Activated CD4-positive, alpha-beta T cell treated with anti-CD3 and anti-CD28 coated beads for 36 hours (primary cell): Measurements from ENCODE around the gene UMAD1. TPM values are rescaled to one million over a fixed set of nuclear protein-coding genes. Genes with fewer than 3 reads are reported as not detected.
A peak's percentile ranks its signal among the peaks of the same experiment; 100 is the strongest.

Source experiments
- ATAC-seq: fragments of 200-7000 bp; cut with Tn5 transposase; one replicate; pipeline ENCODE4 v1.10.0; 2021; ENCODE audit warnings: mild to moderate bottlenecking, moderate library complexity
- CTCF ChIA-PET: fragments of 350-600 bp; sonication (Branson Sonifier 250); formaldehyde crosslinking; loops from one replicate; lab custom pipeline; 2021; ENCODE audit warnings: antibody characterized with exemption; lab: Charles Lee
- POLR2A ChIA-PET: fragments of 350-600 bp; sonication (Branson Sonifier 250); formaldehyde crosslinking; loops from one replicate; lab custom pipeline; 2021; ENCODE audit warnings: antibody characterized with exemption, inconsistent platforms; lab: Charles Lee
- DNase-seq: peaks from one replicate; pipeline ENCODE4 v3.0.0-alpha.2; 2020
- H3K27ac Mint-ChIP-seq: one replicate; pipeline ENCODE4 v1.8.0; 2021; ENCODE audit warnings: mixed read lengths
- H3K27me3 Mint-ChIP-seq: one replicate; pipeline ENCODE4 v1.8.0; 2021; ENCODE audit warnings: mixed read lengths
- H3K36me3 Mint-ChIP-seq: one replicate; pipeline ENCODE4 v1.8.0; 2021; ENCODE audit warnings: low read depth, mixed read lengths
- H3K4me1 Mint-ChIP-seq: one replicate; pipeline ENCODE4 v1.8.0; 2021; ENCODE audit warnings: mixed read lengths
- H3K4me3 Mint-ChIP-seq: one replicate; pipeline ENCODE4 v1.8.0; 2021; ENCODE audit warnings: mild to moderate bottlenecking, moderate library complexity, mixed read lengths
- H3K9me3 Mint-ChIP-seq: one replicate; pipeline ENCODE4 v1.8.0; 2021; ENCODE audit warnings: low read depth, mixed read lengths
- intact Hi-C, 2 experiments: fragments of 100-400 bp; cut with DNase I in 1 of 2; cut with micrococcal nuclease in 1 of 2; formaldehyde crosslinking; loops; one replicate each; pipeline versions ENCODE4 v1.14.2 to v1.15.1; 2022 to 2024; cut with DNase I, micrococcal nuclease
- total RNA-seq, 2 experiments: library from RNA; stranded (reverse); gene quantifications; one replicate each; pipeline ENCODE4 v1.2.3, GENCODE V29; 2021

Gene UMAD1
- total RNA-seq, 2 experiments from 2014 or later = 13.1 to 14.5 TPM

GRCh38 chr7:7861211-7861633 is 220.7 kb downstream of the UMAD1 start:
- ATAC-seq (peak; percentile 92), DNase-seq (no peak)
- Mint-ChIP-seq H3K4me1 (peaks cover 12% of the 10 kb centered on the region), H3K27ac (no peak overlapping the region), H3K27me3 (no peaks in the 10 kb centered on the region), H3K36me3 (no peaks in the 10 kb centered on the region), H3K4me3 (no peak overlapping the region), H3K9me3 (no peaks in the 10 kb centered on the region)
- intact Hi-C loops = no loop called here
- ChIA-PET CTCF (interaction anchor here (1.1 kb wide), 1 partner anchor 328 kb away, joined by 3 read pairs; no protein-coding TSS in a partner anchor), POLR2A (no interaction called here)

GRCh38 chr7:7862393-7862792 is 221.8 kb downstream of the UMAD1 start:
- ChIA-PET POLR2A (no interaction called here), CTCF (no interaction called here)
- no peaks in the 10 kb centered on the region for H3K27me3 Mint-ChIP-seq
- H3K4me3 Mint-ChIP-seq = no peak overlapping the region
- H3K9me3 Mint-ChIP-seq = no peaks in the 10 kb centered on the region
- DNase-seq = no peak
- no peaks in the 10 kb centered on the region for H3K36me3 Mint-ChIP-seq
- no peak for ATAC-seq
- H3K27ac Mint-ChIP-seq = no peak overlapping the region
- intact Hi-C loops = no loop called here
- H3K4me1 Mint-ChIP-seq = peaks cover 12% of the 10 kb centered on the region

- Mint-ChIP-seq H3K4me3 (no peak overlapping the region), H3K9me3 (no peaks in the 10 kb centered on the region), H3K4me1 (no peaks in the 10 kb centered on the region), H3K27me3 (no peaks in the 10 kb centered on the region), H3K27ac (no peak overlapping the region), H3K36me3 (no peaks in the 10 kb centered on the region)
- POLR2A ChIA-PET = no interaction called here
- DNase-seq = no peak
- intact Hi-C loops = no loop called here
- CTCF ChIA-PET = interaction anchor here (0.7 to 1.6 kb wide), 2 partner anchors 9 to 216 kb away, joined by 3 to 4 read pairs; no protein-coding TSS in a partner anchor
- ATAC-seq = no peak
These were observed 227.5 kb downstream of the UMAD1 start for GRCh38 chr7:7867846-7868571.

GRCh38 chr7:7868572-7868899 is 228.0 kb downstream of the UMAD1 start:
- intact Hi-C loops = no loop called here
- Mint-ChIP-seq H3K27ac (no peak overlapping the region), H3K4me3 (no peak overlapping the region), H3K4me1 (no peaks in the 10 kb centered on the region), H3K9me3 (no peaks in the 10 kb centered on the region), H3K27me3 (no peaks in the 10 kb centered on the region), H3K36me3 (no peaks in the 10 kb centered on the region)
- POLR2A ChIA-PET = no interaction called here
- ATAC-seq = peak; percentile 26
- CTCF ChIA-PET = interaction anchor here (1.6 kb wide), 1 partner anchor 9 kb away, joined by 3 read pairs; no protein-coding TSS in a partner anchor
- no peak for DNase-seq

- CTCF ChIA-PET = interaction anchor here (0.7 to 1.6 kb wide), 4 partner anchors 8 to 289 kb away, joined by 3 to 4 read pairs (median 3); no protein-coding TSS in a partner anchor
- Mint-ChIP-seq H3K27me3 (no peaks in the 10 kb centered on the region), H3K4me3 (no peak overlapping the region), H3K27ac (no peak overlapping the region), H3K4me1 (no peaks in the 10 kb centered on the region), H3K9me3 (no peaks in the 10 kb centered on the region), H3K36me3 (peaks cover 5% of the 10 kb centered on the region)
- DNase-seq (no peak), ATAC-seq (no peak)
- POLR2A ChIA-PET = no interaction called here
- intact Hi-C loops = no loop called here
These were observed 228.5 kb downstream of the UMAD1 start for GRCh38 chr7:7869036-7869435.

- intact Hi-C loops = no loop called here
- Mint-ChIP-seq H3K36me3 (peaks cover 7% of the 10 kb centered on the region), H3K9me3 (no peaks in the 10 kb centered on the region), H3K4me1 (no peaks in the 10 kb centered on the region), H3K27me3 (no peaks in the 10 kb centered on the region), H3K27ac (no peak overlapping the region), H3K4me3 (no peak overlapping the region)
- ChIA-PET CTCF (interaction anchor here (0.9 to 1.3 kb wide), 2 partner anchors 12 to 13 kb away, joined by 3 to 4 read pairs; no protein-coding TSS in a partner anchor), POLR2A (no interaction called here)
- DNase-seq (no peak), ATAC-seq (no peak)
These were observed 229.1 kb downstream of the UMAD1 start for GRCh38 chr7:7869651-7870050.

- H3K27ac Mint-ChIP-seq = no peak overlapping the region
These were observed 230.0 kb downstream of the UMAD1 start for GRCh38 chr7:7870555-7870954.

GRCh38 chr7:7876419-7876818 is 235.9 kb downstream of the UMAD1 start:
- ATAC-seq = no peak
- H3K27me3 Mint-ChIP-seq = no peaks in the 10 kb centered on the region

More at GRCh38 chr7:7870555-7870954, 230.0 kb downstream of the UMAD1 start:
- H3K4me3 Mint-ChIP-seq = no peak overlapping the region
- ChIA-PET POLR2A (no interaction called here), CTCF (no interaction called here)
- no peak for ATAC-seq
- H3K27me3 Mint-ChIP-seq = no peaks in the 10 kb centered on the region
- H3K9me3 Mint-ChIP-seq = no peaks in the 10 kb centered on the region
- peaks cover 12% of the 10 kb centered on the region for H3K36me3 Mint-ChIP-seq
- no peak for DNase-seq
- intact Hi-C loops = no loop called here
- H3K4me1 Mint-ChIP-seq = no peaks in the 10 kb centered on the region

GRCh38 chr7:7881581-7881980 is 241.0 kb downstream of the UMAD1 start:
- Mint-ChIP-seq H3K27me3 (no peaks in the 10 kb centered on the region), H3K36me3 (peaks cover 3% of the 10 kb centered on the region), H3K4me1 (no peaks in the 10 kb centered on the region), H3K27ac (no peak overlapping the region), H3K4me3 (no peak overlapping the region), H3K9me3 (no peaks in the 10 kb centered on the region)
- ChIA-PET POLR2A (no interaction called here), CTCF (interaction anchor here (0.8 kb wide), 1 partner anchor 711 kb away, joined by 3 read pairs; no protein-coding TSS in a partner anchor)
- DNase-seq = no peak
- intact Hi-C loops = no loop called here
- no peak for ATAC-seq

More at GRCh38 chr7:7876419-7876818, 235.9 kb downstream of the UMAD1 start:
- Mint-ChIP-seq H3K4me3 (no peak overlapping the region), H3K9me3 (no peaks in the 10 kb centered on the region), H3K36me3 (peaks cover 16% of the 10 kb centered on the region), H3K4me1 (no peaks in the 10 kb centered on the region), H3K27ac (no peak overlapping the region)
- no peak for DNase-seq
- intact Hi-C loops = no loop called here
- ChIA-PET POLR2A (no interaction called here), CTCF (no interaction called here)

- Mint-ChIP-seq H3K4me1 (no peaks in the 10 kb centered on the region), H3K9me3 (no peaks in the 10 kb centered on the region), H3K27ac (no peak overlapping the region), H3K4me3 (no peak overlapping the region), H3K36me3 (peaks cover 3% of the 10 kb centered on the region), H3K27me3 (no peaks in the 10 kb centered on the region)
- DNase-seq = no peak
- CTCF ChIA-PET = interaction anchor here (0.6 to 1.1 kb wide), 2 partner anchors 14 to 763 kb away, joined by 3 read pairs; no protein-coding TSS in a partner anchor
- intact Hi-C loops = no loop called here
- POLR2A ChIA-PET = no interaction called here
- no peak for ATAC-seq
These were observed 242.3 kb downstream of the UMAD1 start for GRCh38 chr7:7882888-7883287.

GRCh38 chr7:7883394-7883793 is 242.8 kb downstream of the UMAD1 start:
- Mint-ChIP-seq H3K27ac (no peak overlapping the region), H3K9me3 (no peaks in the 10 kb centered on the region), H3K4me3 (no peak overlapping the region), H3K27me3 (no peaks in the 10 kb centered on the region), H3K4me1 (no peaks in the 10 kb centered on the region), H3K36me3 (no peaks in the 10 kb centered on the region)
- ChIA-PET POLR2A (no interaction called here), CTCF (interaction anchor here (0.6 to 1.1 kb wide), 4 partner anchors 14 to 764 kb away, joined by 3 to 4 read pairs (median 3); no protein-coding TSS in a partner anchor)
- DNase-seq (no peak), ATAC-seq (no peak)
- intact Hi-C loops = no loop called here

GRCh38 chr7:7884855-7885254 is 244.3 kb downstream of the UMAD1 start:
- H3K27me3 Mint-ChIP-seq = no peaks in the 10 kb centered on the region
- peak; percentile 42 for ATAC-seq
- POLR2A ChIA-PET = no interaction called here

More at GRCh38 chr7:7884855-7885254, 244.3 kb downstream of the UMAD1 start:
- no peak overlapping the region for H3K27ac Mint-ChIP-seq
- H3K4me1 Mint-ChIP-seq = no peaks in the 10 kb centered on the region
- no peaks in the 10 kb centered on the region for H3K9me3 Mint-ChIP-seq
- H3K36me3 Mint-ChIP-seq = no peaks in the 10 kb centered on the region
- no peak overlapping the region for H3K4me3 Mint-ChIP-seq
- intact Hi-C loops = no loop called here
- no peak for DNase-seq
- CTCF ChIA-PET = no interaction called here
